ENCODE data around the gene MEIS1. TPM values are rescaled to one million over a fixed set of nuclear protein-coding genes. Genes with fewer than 3 reads are reported as not detected.

MEIS1 gene
- total and polyA plus RNA-seq, 2 experiments from 2014 or later, result 0.16 to 0.28 TPM

GRCh38 chr2:66447677-66448076 lies 12.8 kb downstream of the MEIS1 start:
- H3K4me1 Mint-ChIP-seq, result peaks cover 22% of the 10 kb centered on the region
- Histone ChIP-seq H3K4me1 (ENCODE audit: insufficient read depth) (peaks cover 42% of the 10 kb centered on the region), H3K36me3 (ENCODE audit: insufficient read depth) (no peaks in the 10 kb centered on the region), H3F3A (replicated peaks; ENCODE audit: low read depth) (peaks cover 15% of the 10 kb centered on the region), H3K27me3 (ENCODE audit: insufficient read depth) (peaks cover 76% of the 10 kb centered on the region), H3K4me3 (no peak overlapping the region), H3K4me2 (no peak overlapping the region), H4K20me1 (replicated peaks; ENCODE audit: insufficient read depth) (peaks cover 3% of the 10 kb centered on the region; the same call in 1 of the 2 replicates), H3K27ac (ENCODE audit: low read depth) (no peak overlapping the region), H3K79me2 (replicated peaks; ENCODE audit: insufficient read depth) (no peaks in the 10 kb centered on the region), H3K9me2 (ENCODE audit: insufficient read depth) (no peaks in the 10 kb centered on the region), H2AFZ (no peak overlapping the region)
- peaks cover 48% of the 10 kb centered on the region for H3K27me3 Mint-ChIP-seq (ENCODE audit: insufficient read depth, low read depth, poor library complexity)
- ATAC-seq (no peak), DNase-seq (ENCODE audit: low spot score) (no peak)
- no peaks in the 10 kb centered on the region for H3K36me3 Mint-ChIP-seq (ENCODE audit: low read depth)
- no peak for TF ChIP-seq ZNF114 (CRISPR knock-in tag; IDR thresholded peaks at IDR 0.05)
- TF ChIP-seq NANOG (IDR thresholded peaks at IDR 0.05; ENCODE audit: borderline replicate concordance), result no peak
- TF ChIP-seq CTCF (conservative IDR thresholded peaks at IDR 0.05; ENCODE audit: low read depth in 2 of 2), result no peak
- TF ChIP-seq CREB1 (CRISPR knock-in tag; IDR thresholded peaks at IDR 0.05; ENCODE audit: low read depth), result no peak
- TF ChIP-seq REST (IDR thresholded peaks at IDR 0.05; ENCODE audit: unreplicated experiment), result no peak
- no peak for TF ChIP-seq STAT1 (IDR thresholded peaks at IDR 0.05; ENCODE audit: unreplicated experiment)
- no peak overlapping the region for H3K27ac Mint-ChIP-seq
- H3K4me3 Mint-ChIP-seq, result no peak overlapping the region
- H3K9me3 Mint-ChIP-seq, result no peaks in the 10 kb centered on the region; the same call in 2 of the 3 replicates

- no peaks in the 10 kb centered on the region for H3K79me2 ChIP-seq (replicated peaks; ENCODE audit: insufficient read depth)
- H3F3A ChIP-seq (replicated peaks; ENCODE audit: low read depth), result peaks cover 15% of the 10 kb centered on the region
- no peaks in the 10 kb centered on the region for H3K9me2 ChIP-seq (ENCODE audit: insufficient read depth)
- no peak overlapping the region for H3K27ac ChIP-seq (ENCODE audit: low read depth)
- H3K9me3 Mint-ChIP-seq, result no peaks in the 10 kb centered on the region
- peaks cover 3% of the 10 kb centered on the region; the same call in 1 of the 2 replicates for H4K20me1 ChIP-seq (replicated peaks; ENCODE audit: insufficient read depth)
- no peak overlapping the region for H2AFZ ChIP-seq
- DNase-seq (ENCODE audit: low spot score) (no peak), ATAC-seq (no peak)
- no peak overlapping the region for H3K4me3 Mint-ChIP-seq
- no peaks in the 10 kb centered on the region for H3K36me3 ChIP-seq (ENCODE audit: insufficient read depth)
- H3K4me2 ChIP-seq, result no peak overlapping the region
- H3K27me3 ChIP-seq (ENCODE audit: insufficient read depth), result peaks cover 70% of the 10 kb centered on the region
- no peak overlapping the region for H3K27ac Mint-ChIP-seq
- H3K4me1 ChIP-seq (ENCODE audit: insufficient read depth), result peaks cover 36% of the 10 kb centered on the region
- TF ChIP-seq REST (IDR thresholded peaks at IDR 0.05; ENCODE audit: unreplicated experiment) (no peak), EZH2phosphoT487 (IDR thresholded peaks at IDR 0.05; ENCODE audit: unreplicated experiment) (no peak), ETS1 (IDR thresholded peaks at IDR 0.05) (no peak)
- no peaks in the 10 kb centered on the region for H3K36me3 Mint-ChIP-seq (ENCODE audit: low read depth)
- H3K27me3 Mint-ChIP-seq (ENCODE audit: insufficient read depth, low read depth, poor library complexity), result peaks cover 41% of the 10 kb centered on the region
- no peak overlapping the region for H3K4me3 ChIP-seq
- peaks cover 16% of the 10 kb centered on the region for H3K4me1 Mint-ChIP-seq
Observed at GRCh38 chr2:66448136-66448991, 13.4 kb downstream of the MEIS1 start.
